Thymus (tissue), 14 donors: ENCODE measurements around the gene CLC. TPM values are rescaled to one million over a fixed set of nuclear protein-coding genes. Genes with fewer than 3 reads are reported as not detected.
"Not testable (repeated sequence)": the region's sequence is repeated elsewhere in the genome, so short reads cannot be mapped to it uniquely, and the experiment has no call there.

Experiments used
- DNase-seq, 9 donors: peaks; one replicate each; pipeline ENCODE4 v3.0.0-alpha.2; 2013; ENCODE audit warnings: low spot score in 9 of 9, low read depth in 6 of 9, missing footprints in 1 of 9
- H3K27ac ChIP-seq, 2 donors: one replicate each; pipeline ENCODE4 v1.5.1; 2013; ENCODE audit warnings: control low read depth in 1 of 2, low read depth in 1 of 2, low read length in 1 of 2, mild to moderate bottlenecking in 1 of 2, moderate library complexity in 1 of 2
- H3K27me3 ChIP-seq, 2 donors: one replicate each; pipeline ENCODE4 v1.5.1; 2013; ENCODE audit warnings: low read length in 1 of 2; ENCODE audit not compliant: control insufficient read depth in 2 of 2, insufficient read depth in 1 of 2
- H3K36me3 ChIP-seq, 2 donors: one replicate each; pipeline ENCODE4 v1.5.1; 2013; ENCODE audit warnings: low read length in 1 of 2, mild to moderate bottlenecking in 1 of 2, moderate library complexity in 1 of 2; ENCODE audit not compliant: control insufficient read depth in 2 of 2, insufficient read depth in 2 of 2
- H3K4me1 ChIP-seq, 2 donors: one replicate each; pipeline ENCODE4 v1.5.1; 2013; ENCODE audit warnings: low read length in 2 of 2; ENCODE audit not compliant: control insufficient read depth in 2 of 2, insufficient read depth in 2 of 2
- H3K4me3 ChIP-seq, 2 donors: one replicate each; pipeline ENCODE4 v1.5.1; 2013; ENCODE audit warnings: low read length in 2 of 2, control low read depth in 1 of 2, mild to moderate bottlenecking in 1 of 2
- H3K9me3 ChIP-seq, 2 donors: one replicate each; pipeline ENCODE4 v1.5.1; 2013; ENCODE audit warnings: low read length in 1 of 2, mild to moderate bottlenecking in 1 of 2; ENCODE audit not compliant: control insufficient read depth in 2 of 2, insufficient read depth in 1 of 2
- WGBS: extraction: QIAGEN DNeasy Blood & Tissue Kit; methylation state at CpG from one replicate; pipeline ENCODE4 v1.1.7; 2013; 5-methylcytosine and 5-hydroxymethylcytosine counted together
- long read RNA-seq, 10 donors: transcript quantifications; one replicate each; lab custom pipeline, GENCODE V29; 2026
- polyA plus RNA-seq: library from polyadenylated mRNA; stranded (reverse); fragments of 200-250 nt; gene quantifications from one replicate; pipeline ENCODE4 v1.2.3, GENCODE V29; 2013
- total RNA-seq: library from RNA; stranded (reverse); fragments of 120-200 nt; gene quantifications from one replicate; pipeline ENCODE4 v1.2.4, GENCODE V29; 2013
- donor health status: healthy.

CLC gene
- total RNA-seq = 150 TPM
- 6.3 TPM for polyA plus RNA-seq
- long read RNA-seq, donor 1 = 0 reads
- long read RNA-seq, donor 2, transcript CLC-201 (4 exons, 635 nt) = major isoform, 15 of 15 reads
- long read RNA-seq, donor 2, partial matches to known transcripts = 0 of 15 reads
- long read RNA-seq, donor 2, other reads (novel, unspliced or antisense) = 0 of 15 reads
- long read RNA-seq, donor 3, transcript CLC-201 (4 exons, 635 nt) = major isoform, 49 of 54 reads
- long read RNA-seq, donor 3, partial matches to known transcripts = 0 of 54 reads
- long read RNA-seq, donor 3, other reads (novel, unspliced or antisense) = 5 of 54 reads
- long read RNA-seq, donor 4, transcript CLC-201 (4 exons, 635 nt) = major isoform, 19 of 31 reads
- long read RNA-seq, donor 4, partial matches to known transcripts = 12 of 31 reads
- long read RNA-seq, donor 4, other reads (novel, unspliced or antisense) = 0 of 31 reads
- long read RNA-seq, donor 5, transcript CLC-201 (4 exons, 635 nt) = major isoform, 154 of 171 reads
- long read RNA-seq, donor 5, partial matches to known transcripts = 17 of 171 reads
- long read RNA-seq, donor 5, other reads (novel, unspliced or antisense) = 0 of 171 reads
- long read RNA-seq, donor 6, transcript CLC-201 (4 exons, 635 nt) = major isoform, 13 of 13 reads
- long read RNA-seq, donor 6, partial matches to known transcripts = 0 of 13 reads
- long read RNA-seq, donor 6, other reads (novel, unspliced or antisense) = 0 of 13 reads
- long read RNA-seq, donor 7, transcript CLC-201 (4 exons, 635 nt) = major isoform, 29 of 34 reads
- long read RNA-seq, donor 7, partial matches to known transcripts = 5 of 34 reads
- long read RNA-seq, donor 7, other reads (novel, unspliced or antisense) = 0 of 34 reads
- long read RNA-seq, donor 8, transcript CLC-201 (4 exons, 635 nt) = major isoform, 9 of 9 reads
- long read RNA-seq, donor 8, partial matches to known transcripts = 0 of 9 reads
- long read RNA-seq, donor 8, other reads (novel, unspliced or antisense) = 0 of 9 reads
- long read RNA-seq, donor 9, transcript CLC-201 (4 exons, 635 nt) = major isoform, 19 of 19 reads
- long read RNA-seq, donor 9, partial matches to known transcripts = 0 of 19 reads
- long read RNA-seq, donor 9, other reads (novel, unspliced or antisense) = 0 of 19 reads
- long read RNA-seq, donor 10, transcript CLC-201 (4 exons, 635 nt) = major isoform, 30 of 30 reads
- long read RNA-seq, donor 10, partial matches to known transcripts = 0 of 30 reads
- long read RNA-seq, donor 10, other reads (novel, unspliced or antisense) = 0 of 30 reads

- peaks cover 0 to 2% of the 10 kb centered on the region in 2 donors for H3K27me3 ChIP-seq
- no peaks in the 10 kb centered on the region for H3K9me3 ChIP-seq
- no peaks in the 10 kb centered on the region for H3K36me3 ChIP-seq
- H3K4me3 ChIP-seq = no peak within 1 kb of the TSS
- H3K27ac ChIP-seq = no peak within 1 kb of the TSS
- DNase-seq = no peak
- H3K4me1 ChIP-seq = no peaks in the 10 kb centered on the region
- WGBS = 63% methylated on average over 3 of the region's 3 CpGs
Observed at GRCh38 chr19:39737891-39738290, at the start of gene CLC. TSS of gene CLC (minus strand) at chr19:39738029. CDS start at chr19:39737952, 77 bp downstream.

- H3K27me3 ChIP-seq = peaks cover 0 to 2% of the 10 kb centered on the region in 2 donors
- no peaks in the 10 kb centered on the region for H3K9me3 ChIP-seq
- no peaks in the 10 kb centered on the region for H3K4me1 ChIP-seq
- no peak overlapping the region for H3K4me3 ChIP-seq
- 93% methylated on average over 3 of the region's 3 CpGs for WGBS
- H3K27ac ChIP-seq = no peak overlapping the region
- H3K36me3 ChIP-seq = no peaks in the 10 kb centered on the region
- DNase-seq = no peak
Observed at GRCh38 chr19:39780894-39781293, 43.1 kb upstream of the CLC start.

GRCh38 chr19:39778763-39779162 lies 40.9 kb upstream of the CLC start, which contains the start of gene LEUTX:
TSS of gene LEUTX (plus strand) at chr19:39778854. CDS start at chr19:39778921, 67 bp downstream.
- Histone ChIP-seq H3K4me1 (no peaks in the 10 kb centered on the region), H3K27ac (no peak within 1 kb of the TSS), H3K4me3 (no peak within 1 kb of the TSS), H3K27me3 (peaks cover 0 to 2% of the 10 kb centered on the region in 2 donors), H3K9me3 (no peaks in the 10 kb centered on the region), H3K36me3 (no peaks in the 10 kb centered on the region)
- DNase-seq = no peak
- 82% methylated on average over 4 of the region's 4 CpGs for WGBS

GRCh38 chr19:39768786-39769185 lies 31.0 kb upstream of the CLC start:
- Histone ChIP-seq H3K36me3 (no peaks in the 10 kb centered on the region), H3K27me3 (no peaks in the 10 kb centered on the region), H3K27ac (no peak overlapping the region), H3K4me3 (no peak overlapping the region), H3K4me1 (no peaks in the 10 kb centered on the region), H3K9me3 (peaks cover 0 to 3% of the 10 kb centered on the region in 2 donors)
- no peak for DNase-seq
- WGBS = 66% methylated on average over 4 of the region's 4 CpGs

GRCh38 chr19:39768334-39768733 lies 30.5 kb upstream of the CLC start:
- WGBS = 85% methylated on average over 8 of the region's 8 CpGs
- H3K27me3 ChIP-seq = no peaks in the 10 kb centered on the region
- no peak overlapping the region for H3K27ac ChIP-seq
- DNase-seq = no peak
- peaks cover 0 to 3% of the 10 kb centered on the region in 2 donors for H3K9me3 ChIP-seq
- no peak overlapping the region for H3K4me3 ChIP-seq
- H3K4me1 ChIP-seq = no peaks in the 10 kb centered on the region
- no peaks in the 10 kb centered on the region for H3K36me3 ChIP-seq

- Histone ChIP-seq H3K4me3 (no peak overlapping the region), H3K27me3 (no peaks in the 10 kb centered on the region), H3K36me3 (no peaks in the 10 kb centered on the region), H3K9me3 (peaks cover 0 to 3% of the 10 kb centered on the region in 2 donors), H3K27ac (no peak overlapping the region), H3K4me1 (no peaks in the 10 kb centered on the region)
- DNase-seq = peak in 4 of 9 donors; percentile 1 to 16 (median 2)
- WGBS = 48% methylated on average over 16 of the region's 16 CpGs
Observed at GRCh38 chr19:39765091-39766076, 27.6 kb upstream of the CLC start.

GRCh38 chr19:39761851-39762250 lies 24.0 kb upstream of the CLC start:
- not testable (repeated sequence) for H3K4me1 ChIP-seq, H3K27me3 ChIP-seq, H3K9me3 ChIP-seq, DNase-seq, H3K36me3 ChIP-seq, H3K27ac ChIP-seq, H3K4me3 ChIP-seq
- WGBS = 98% methylated on average over 1 of the region's 1 CpG
